HEK293 (cell line): Measurements from ENCODE around the gene FUBP3.

Experiments used
- CTCF ChIP-seq: fragments of 450-650 bp; formaldehyde crosslinking; IDR thresholded peaks from 2 replicates; pipeline ENCODE4 v1.5.1; 2016; ENCODE audit warnings: missing biosample characterization, missing genetic modification characterization
- PRDM4 ChIP-seq: fragments of 450-650 bp; formaldehyde crosslinking; IDR thresholded peaks from 2 replicates; pipeline ENCODE4 v1.5.1; 2017; ENCODE audit warnings: missing biosample characterization, missing genetic modification characterization
- ZNF24 ChIP-seq: fragments of 450-650 bp; formaldehyde crosslinking; IDR thresholded peaks from 2 replicates; pipeline ENCODE4 v1.5.1; 2016; ENCODE audit warnings: missing biosample characterization, missing genetic modification characterization
- ZNF521 ChIP-seq: fragments of 450-650 bp; formaldehyde crosslinking; IDR thresholded peaks from 2 replicates; pipeline ENCODE4 v1.5.1; 2017; ENCODE audit warnings: missing biosample characterization, mild to moderate bottlenecking, missing genetic modification characterization
- ZNF692 ChIP-seq: fragments of 450-650 bp; formaldehyde crosslinking; IDR thresholded peaks from 2 replicates; pipeline ENCODE4 v1.5.1; 2016; ENCODE audit warnings: missing biosample characterization, missing genetic modification characterization

- TF ChIP-seq ZNF24 (tag by site-specific recombination) (no peak), ZNF521 (tag by site-specific recombination) (no peak), CTCF (no peak), ZNF692 (tag by site-specific recombination) (no peak), PRDM4 (tag by site-specific recombination) (no peak)
These were observed 2.4 kb downstream of the FUBP3 start for GRCh38 chr9:130581766-130582165.
